Neural crest cell (in vitro differentiated cells): ENCODE data around the gene KPNA4. TPM values are rescaled to one million over a fixed set of nuclear protein-coding genes. Genes with fewer than 3 reads are reported as not detected.

ENCODE experiments used
- DNase-seq: peaks from one replicate; pipeline ENCODE4 v3.0.0; 2021; ENCODE audit warnings: low read depth, mixed read lengths, low spot score
- H3K27ac Mint-ChIP-seq: one replicate; pipeline ENCODE4 v1.8.0; 2021; ENCODE audit warnings: mild to moderate bottlenecking, mixed read lengths; ENCODE audit not compliant: unreplicated experiment
- H3K27me3 Mint-ChIP-seq: 2 replicates; pipeline ENCODE4 v1.8.0; 2021; ENCODE audit warnings: low read depth, mild to moderate bottlenecking, mixed read lengths
- H3K36me3 Mint-ChIP-seq: 2 replicates; pipeline ENCODE4 v1.8.0; 2021; ENCODE audit warnings: low read depth, mild to moderate bottlenecking, mixed read lengths
- H3K4me1 Mint-ChIP-seq: 2 replicates; pipeline ENCODE4 v1.8.0; 2021; ENCODE audit warnings: mixed read lengths
- H3K4me3 Mint-ChIP-seq: one replicate; pipeline ENCODE4 v1.8.0; 2021; ENCODE audit warnings: mild to moderate bottlenecking, mixed read lengths
- H3K9me3 Mint-ChIP-seq: 2 replicates; pipeline ENCODE4 v1.8.0; 2021; ENCODE audit warnings: mixed read lengths
- CTCF ChIP-seq: fragments of 200-600 bp; sonication (generic); conservative IDR thresholded peaks from 2 replicates; pipeline ENCODE4 v1.5.0; 2021; ENCODE audit warnings: antibody characterized with exemption, mild to moderate bottlenecking
- total RNA-seq: library from RNA; stranded (reverse); gene quantifications from 2 replicates; pipeline ENCODE4 v1.2.1, GENCODE V29; 2021

The KPNA4 gene
- total RNA-seq, 1 donor from 2014 or later: 57.8 TPM

DNA sequence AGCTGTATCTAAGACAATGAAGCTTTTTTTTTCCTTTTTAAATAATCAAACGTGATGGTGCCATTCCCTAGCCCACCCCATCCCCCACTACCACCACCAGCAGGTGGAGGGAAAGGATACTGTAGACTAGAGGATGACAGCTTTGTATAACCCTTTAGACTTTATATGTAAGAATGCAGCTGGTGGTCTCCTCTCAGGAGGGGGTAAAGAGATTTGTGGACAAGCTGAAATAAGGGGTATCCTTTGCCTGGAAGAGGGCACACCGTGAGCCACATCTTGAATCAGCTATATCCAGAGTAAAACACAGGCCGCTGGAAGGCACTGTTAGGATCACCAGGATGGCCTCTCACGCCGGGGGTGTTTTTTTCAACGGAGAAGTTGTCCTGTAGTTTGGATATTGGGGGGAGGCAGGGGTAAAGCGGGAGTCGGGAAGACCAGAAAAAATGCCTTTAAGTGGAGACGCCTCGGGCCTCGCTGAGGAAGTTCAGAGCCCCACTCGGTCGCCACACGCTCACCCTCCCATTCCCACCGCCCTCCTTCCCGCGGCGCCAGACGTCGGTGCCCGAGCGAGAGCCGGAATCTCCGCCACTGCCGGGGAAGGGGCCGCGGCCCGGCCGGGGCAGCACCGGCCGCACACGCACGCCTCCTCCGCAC lies 986 bp downstream of the KPNA4 start:
- DNase-seq: peak; percentile 8
- Mint-ChIP-seq H3K27ac (peak overlapping the region; percentile 99), H3K36me3 (peaks cover 23% of the 10 kb centered on the region), H3K4me1 (peaks cover 66% of the 10 kb centered on the region), H3K27me3 (peaks cover 2% of the 10 kb centered on the region), H3K9me3 (peaks cover 4% of the 10 kb centered on the region), H3K4me3 (peak overlapping the region; percentile 100)
- TF ChIP-seq CTCF: no peak

DNA sequence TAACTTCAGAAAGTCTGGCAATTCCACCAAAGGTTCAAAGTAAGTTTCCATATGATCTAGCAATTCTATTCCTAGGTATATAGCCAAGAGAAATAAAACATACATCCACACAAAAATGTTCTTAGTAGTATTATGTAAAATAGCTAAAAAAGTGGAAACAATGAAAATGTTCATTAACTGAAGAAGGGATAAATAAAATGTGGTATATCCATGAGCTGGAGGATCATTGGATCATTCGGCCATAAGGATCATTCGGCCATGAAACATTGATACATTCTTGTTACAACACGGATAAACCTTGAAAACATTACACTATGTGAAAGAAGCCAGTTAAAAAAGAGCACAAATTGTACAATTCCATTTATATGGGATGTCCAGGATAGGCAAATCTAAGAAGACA lies 2.4 kb downstream of the KPNA4 start:
- peaks cover 71% of the 10 kb centered on the region for H3K4me1 Mint-ChIP-seq
- H3K9me3 Mint-ChIP-seq: peaks cover 4% of the 10 kb centered on the region
- H3K27ac Mint-ChIP-seq: no peak overlapping the region
- peaks cover 16% of the 10 kb centered on the region for H3K36me3 Mint-ChIP-seq
- H3K4me3 Mint-ChIP-seq: peak overlapping the region; percentile 100
- no peak for DNase-seq
- peaks cover 2% of the 10 kb centered on the region for H3K27me3 Mint-ChIP-seq
- no peak for TF ChIP-seq CTCF

- H3K4me3 Mint-ChIP-seq: no peak overlapping the region
- H3K4me1 Mint-ChIP-seq: peaks cover 35% of the 10 kb centered on the region
- no peak for DNase-seq
- TF ChIP-seq CTCF: no peak
- peaks cover 26% of the 10 kb centered on the region for H3K36me3 Mint-ChIP-seq
- no peaks in the 10 kb centered on the region for H3K27me3 Mint-ChIP-seq
- no peaks in the 10 kb centered on the region for H3K9me3 Mint-ChIP-seq
- no peak overlapping the region for H3K27ac Mint-ChIP-seq
These were observed 7.8 kb downstream of the KPNA4 start for GRCh38 chr3:160557571-160557970.

DNA sequence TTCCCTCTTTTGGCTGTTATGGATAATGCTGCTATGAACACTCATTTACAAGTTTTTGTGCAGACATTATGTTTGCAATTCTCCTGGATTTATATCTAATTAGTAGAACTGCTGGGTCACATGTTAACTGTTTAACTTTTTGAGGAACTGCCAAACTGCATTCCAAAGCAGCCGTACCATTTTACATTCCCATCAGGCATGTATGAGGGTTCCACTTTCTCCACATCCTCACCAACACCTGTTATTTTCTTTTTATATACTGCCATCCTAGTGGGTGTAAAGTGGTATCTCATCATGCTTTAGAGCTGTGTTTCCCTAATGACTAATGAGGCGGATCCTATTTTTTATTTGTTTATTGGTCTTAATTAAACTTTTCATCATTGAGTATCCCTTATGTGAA lies 9.2 kb downstream of the KPNA4 start:
- Mint-ChIP-seq H3K4me1 (peaks cover 23% of the 10 kb centered on the region), H3K27ac (no peak overlapping the region), H3K36me3 (peaks cover 38% of the 10 kb centered on the region), H3K27me3 (no peaks in the 10 kb centered on the region), H3K9me3 (peaks cover 6% of the 10 kb centered on the region), H3K4me3 (no peak overlapping the region)
- no peak for DNase-seq
- TF ChIP-seq CTCF: no peak

- Mint-ChIP-seq H3K36me3 (peaks cover 49% of the 10 kb centered on the region), H3K9me3 (peaks cover 12% of the 10 kb centered on the region), H3K4me3 (no peak overlapping the region), H3K4me1 (peaks cover 15% of the 10 kb centered on the region), H3K27ac (no peak overlapping the region), H3K27me3 (no peaks in the 10 kb centered on the region)
- DNase-seq: no peak
- TF ChIP-seq CTCF: no peak
These were observed 10.4 kb downstream of the KPNA4 start for GRCh38 chr3:160554980-160555379.
